G401 (cell line): ENCODE measurements around the gene RASSF4. TPM values are rescaled to one million over a fixed set of nuclear protein-coding genes. Genes with fewer than 3 reads are reported as not detected.

Experiments used
- DNase-seq: peaks from one replicate; pipeline ENCODE4 v3.0.0-alpha.2; 2015; ENCODE audit warnings: low spot score
- in situ Hi-C: cut with HindIII; loops from 2 replicates; pipeline ENCODE4 v1.10.0; 2016; ENCODE audit warnings: low sequenced_read_pairs, mixed read lengths
- total RNA-seq: library from RNA; depleted of rRNA; stranded (reverse); fragments of >200 nt; shearing (Covaris generic); gene quantifications from 2 replicates; pipeline ENCODE4 v1.2.3, GENCODE V29; 2014

The RASSF4 gene
- total RNA-seq, 1 experiment from 2014 or later: 0.98 TPM

DNA sequence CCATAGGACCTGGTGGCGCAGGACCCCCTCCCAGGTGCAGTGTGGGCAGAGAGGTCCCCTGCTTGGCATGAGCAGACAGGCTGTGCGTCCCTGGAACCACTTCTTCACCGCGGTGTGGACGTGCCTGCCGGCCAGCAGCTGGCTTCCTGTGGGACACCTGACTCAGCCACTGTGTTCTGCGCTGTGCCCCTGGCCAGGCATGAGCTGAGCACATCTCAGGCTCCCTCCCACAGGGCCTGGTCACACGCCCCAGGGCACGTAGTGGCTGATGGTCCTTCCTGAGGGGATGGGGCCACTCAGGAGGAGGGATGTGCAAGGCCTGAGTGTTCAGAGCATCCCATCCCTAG lies 22.5 kb downstream of the RASSF4 start:
- in situ Hi-C loops: no loop called here
- DNase-seq: no peak

DNA sequence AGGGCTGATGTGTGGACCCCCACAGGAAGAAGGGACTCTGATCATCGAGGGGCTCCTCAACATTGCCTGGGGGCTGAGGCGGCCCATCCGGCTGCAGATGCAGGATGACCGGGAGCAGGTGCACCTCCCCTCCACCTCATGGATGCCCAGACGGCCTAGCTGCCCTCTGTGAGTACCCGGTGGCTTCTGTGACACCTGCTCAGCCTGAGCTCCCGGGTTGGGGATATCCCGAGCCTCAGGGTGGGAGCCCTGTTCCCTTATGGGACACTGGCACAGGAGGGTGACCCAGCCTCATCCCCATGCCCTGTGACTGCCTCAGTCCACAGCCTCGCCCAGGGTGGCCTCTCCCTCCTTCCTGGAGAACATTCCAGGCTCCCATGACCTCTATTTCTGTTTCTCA lies 22.9 kb downstream of the RASSF4 start:
- DNase-seq: no peak
- in situ Hi-C loops: no loop called here

DNA sequence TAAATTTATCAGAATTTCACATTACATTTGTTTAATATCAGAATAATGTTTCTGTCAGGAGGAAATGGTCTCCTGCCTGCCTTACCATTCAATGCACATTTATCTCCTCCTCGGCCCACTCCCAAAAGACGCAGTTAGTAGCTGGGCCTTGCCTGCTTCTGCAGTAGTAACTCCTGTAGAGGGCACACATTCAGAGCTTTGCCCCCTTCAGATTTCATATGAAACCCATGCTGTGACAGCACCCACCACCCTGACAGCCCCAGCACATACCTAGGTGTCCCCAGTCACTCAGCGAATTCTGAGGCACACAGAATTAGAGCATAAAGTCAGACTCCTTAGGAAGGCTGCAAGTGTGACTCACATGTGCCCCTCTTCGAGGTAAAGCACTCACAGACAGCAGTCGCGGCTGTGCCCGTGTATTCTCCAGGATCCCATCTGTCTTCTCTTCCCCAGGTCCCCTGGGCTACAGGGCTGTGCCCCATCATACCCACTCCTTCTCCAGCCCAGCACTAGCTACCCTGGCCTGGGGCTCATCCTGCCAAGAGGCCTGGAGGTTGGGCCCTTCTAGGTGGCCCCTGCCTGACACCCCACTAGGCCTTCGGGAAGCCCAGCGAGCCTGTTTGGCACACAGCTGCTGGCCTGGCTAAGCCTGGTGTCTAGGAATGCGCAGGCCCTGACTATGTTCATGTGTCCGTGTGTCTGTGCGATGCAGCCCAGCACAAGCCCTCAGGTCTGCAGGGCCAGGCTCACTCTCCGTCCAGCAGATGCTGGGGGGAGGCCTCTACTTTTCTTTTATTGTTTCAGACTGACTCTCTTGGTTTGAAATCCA lies 23.7 kb downstream of the RASSF4 start:
- in situ Hi-C loops: no loop called here
- no peak for DNase-seq

DNA sequence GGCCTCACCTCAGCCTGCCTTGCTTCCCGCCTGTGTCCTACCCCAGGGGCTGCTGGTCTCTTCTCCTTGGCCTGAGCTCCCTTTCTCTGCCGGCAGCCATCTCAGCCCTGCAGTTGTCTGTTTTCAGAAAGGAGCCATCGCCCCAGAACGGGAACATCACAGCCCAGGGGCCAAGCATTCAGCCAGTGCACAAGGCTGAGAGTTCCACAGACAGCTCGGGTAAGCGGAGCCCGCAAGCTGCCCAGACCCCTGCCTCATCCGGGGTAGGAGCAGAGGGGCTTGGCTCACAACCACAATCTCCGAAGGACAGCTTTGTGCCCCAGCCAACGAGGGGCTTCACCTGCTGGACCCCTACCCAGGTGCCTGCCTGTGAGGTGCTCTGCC lies 24.3 kb downstream of the RASSF4 start:
- in situ Hi-C loops: no loop called here
- DNase-seq: no peak

DNA sequence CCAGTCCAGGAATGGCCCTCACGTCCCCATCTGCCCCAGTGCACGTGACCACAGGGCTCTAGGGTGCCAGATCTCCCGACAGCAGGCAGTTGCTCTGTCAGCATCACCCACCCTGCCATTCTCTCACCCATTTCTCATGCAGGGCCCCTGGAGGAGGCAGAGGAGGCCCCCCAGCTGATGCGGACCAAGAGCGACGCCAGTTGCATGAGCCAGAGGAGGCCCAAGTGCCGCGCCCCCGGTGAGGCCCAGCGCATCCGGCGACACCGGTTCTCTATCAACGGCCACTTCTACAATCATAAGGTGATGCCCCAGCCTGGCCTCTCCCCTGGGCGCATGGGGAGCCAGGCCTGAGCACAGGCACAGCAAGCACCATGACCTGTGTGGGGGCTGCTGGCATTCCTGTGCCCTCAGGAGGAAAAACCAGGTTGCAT lies 25.1 kb downstream of the RASSF4 start:
- no peak for DNase-seq
- in situ Hi-C loops: no loop called here

DNA sequence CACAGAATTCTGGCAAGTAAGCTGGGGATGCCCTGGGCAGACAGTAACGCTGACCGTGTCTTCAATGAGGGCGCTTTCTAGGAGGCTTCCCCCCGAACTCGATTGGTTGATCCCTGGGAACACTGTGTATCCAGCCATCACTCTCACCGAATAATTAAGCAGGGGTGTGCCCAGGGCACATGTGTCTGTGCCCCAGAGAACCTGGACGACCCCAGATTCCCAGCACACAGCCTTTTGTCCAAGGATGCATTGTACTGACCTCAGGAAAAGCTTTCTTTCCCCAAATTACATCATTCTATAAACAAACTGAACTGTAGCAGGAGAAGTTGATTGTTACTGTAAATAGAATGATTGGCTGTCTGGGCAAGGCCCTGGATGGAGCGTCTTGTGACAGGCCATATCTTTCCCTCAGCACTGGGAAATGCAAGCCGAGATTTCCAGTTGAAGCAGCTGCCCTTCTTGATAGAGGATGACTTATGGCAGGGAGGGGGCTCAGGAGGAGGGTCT lies 25.6 kb downstream of the RASSF4 start:
- DNase-seq: no peak
- in situ Hi-C loops: no loop called here

DNA sequence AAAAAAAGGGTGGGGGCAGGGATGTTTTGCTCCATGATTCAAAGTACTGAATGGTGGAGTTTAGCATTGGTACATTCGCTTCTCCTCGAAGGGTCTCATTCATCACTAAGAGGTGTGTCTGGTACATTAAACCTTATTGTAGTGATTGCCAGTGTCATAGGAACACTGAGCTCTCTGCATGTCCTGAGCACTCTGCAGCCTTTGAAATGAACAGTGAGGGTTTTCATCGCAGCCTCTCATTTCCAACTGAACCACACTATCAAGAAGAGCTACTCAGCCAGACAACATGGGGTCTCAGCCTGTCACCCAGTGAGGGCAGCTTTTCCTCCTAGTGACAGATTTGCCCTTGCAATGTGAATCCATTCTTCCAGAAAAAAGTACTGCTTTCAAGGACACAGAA lies 26.6 kb downstream of the RASSF4 start:
- in situ Hi-C loops: no loop called here
- DNase-seq: no peak

DNA sequence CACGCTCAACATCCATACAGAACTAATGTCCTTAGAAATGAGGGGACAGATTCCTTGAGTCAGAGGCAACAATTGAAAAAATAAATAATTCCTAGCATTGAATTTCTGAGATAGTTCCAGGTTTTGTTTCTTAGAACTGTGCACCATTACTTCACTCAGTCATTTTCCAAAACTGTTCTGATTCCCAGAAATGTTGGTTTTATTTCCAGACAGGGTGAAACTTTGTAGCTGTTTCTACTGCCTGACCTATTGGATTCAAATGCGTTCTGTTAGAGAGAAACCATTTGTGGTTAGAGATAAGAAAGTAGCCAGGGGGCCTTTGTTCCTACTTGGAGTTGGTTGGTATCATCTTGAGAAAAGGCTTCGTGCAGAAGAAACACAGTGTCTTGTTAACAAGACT lies 27.1 kb downstream of the RASSF4 start:
- in situ Hi-C loops: no loop called here
- no peak for DNase-seq

DNA sequence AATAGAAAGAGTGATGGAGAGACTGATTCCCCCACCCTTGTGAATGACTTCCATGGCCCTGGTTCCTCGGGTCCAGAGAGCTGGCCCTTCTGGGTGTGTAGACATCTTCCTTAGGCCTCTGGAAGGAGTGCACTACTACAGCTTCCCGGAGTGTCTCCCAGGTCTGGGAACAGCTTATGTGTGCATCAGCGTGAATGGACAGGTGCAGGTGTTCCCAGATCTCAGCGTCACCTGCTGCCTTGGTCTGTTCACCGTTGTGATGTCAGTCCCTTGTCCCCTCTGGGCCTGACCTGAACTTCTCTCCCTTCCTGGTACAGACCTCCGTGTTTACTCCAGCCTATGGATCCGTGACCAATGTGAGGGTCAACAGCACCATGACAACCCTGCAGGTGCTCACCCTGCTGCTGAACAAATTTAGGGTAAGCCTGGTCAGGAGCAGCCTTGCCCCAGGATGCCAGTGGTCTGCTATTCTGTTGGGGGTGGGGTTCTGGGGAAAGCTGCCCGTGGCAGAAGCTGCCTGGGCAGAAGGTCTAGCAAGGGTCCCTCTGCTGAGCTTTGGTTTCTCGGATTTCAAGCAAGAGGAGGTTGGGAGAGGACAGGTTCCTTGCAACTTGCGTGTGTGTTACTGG lies 29.5 kb downstream of the RASSF4 start:
- DNase-seq: no peak
- in situ Hi-C loops: no loop called here

DNA sequence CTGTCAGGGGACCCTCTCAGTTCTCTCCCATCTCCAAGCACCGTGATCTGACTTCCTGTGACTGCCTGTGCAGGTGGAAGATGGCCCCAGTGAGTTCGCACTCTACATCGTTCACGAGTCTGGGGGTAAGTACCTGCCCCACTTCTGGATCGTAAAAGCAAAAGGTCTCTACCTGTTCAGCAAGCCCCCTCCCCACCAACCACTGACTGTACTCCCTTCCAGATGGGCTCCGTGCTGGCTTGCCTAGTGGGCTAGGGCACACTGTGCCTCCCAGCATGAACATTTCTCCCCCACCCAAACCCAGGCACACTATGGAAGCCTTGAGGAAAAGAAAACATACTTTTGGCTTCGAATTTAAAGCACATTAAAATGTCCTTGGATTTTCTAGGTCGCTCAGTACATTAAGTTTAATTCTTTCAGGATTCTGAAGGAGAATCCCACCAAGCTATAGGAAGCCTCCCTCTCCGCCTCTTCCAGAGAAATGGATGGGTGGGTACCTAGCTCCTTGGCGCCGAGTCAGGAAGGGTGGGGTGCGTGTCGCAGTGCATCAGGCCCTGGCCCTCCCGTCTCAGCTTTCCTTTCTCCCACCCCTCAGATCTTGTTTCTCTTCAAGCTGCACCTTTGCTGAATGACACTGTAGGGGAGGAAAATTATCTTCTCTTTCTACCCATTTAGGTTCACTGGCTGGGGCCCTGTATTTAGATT lies 30.1 kb downstream of the RASSF4 start:
- in situ Hi-C loops: no loop called here
- no peak for DNase-seq

DNA sequence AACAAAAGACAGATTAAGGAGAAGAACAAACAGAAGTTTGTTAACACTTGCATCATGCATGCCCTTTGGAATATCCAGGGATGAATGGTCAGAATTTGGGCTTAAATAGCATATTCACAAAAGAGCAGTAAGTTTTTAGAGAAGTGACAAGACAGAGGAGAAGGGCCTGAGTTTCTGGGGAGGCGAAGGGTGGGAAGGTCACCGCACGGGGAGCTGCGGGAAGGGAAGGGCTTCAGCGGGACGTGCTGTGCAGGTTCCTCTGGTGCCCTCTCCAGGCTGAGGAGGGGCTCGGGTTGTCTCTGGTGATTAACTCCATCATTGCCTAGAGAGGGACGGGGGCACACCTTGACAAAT lies 30.7 kb downstream of the RASSF4 start:
- in situ Hi-C loops: no loop called here
- DNase-seq: no peak

DNA sequence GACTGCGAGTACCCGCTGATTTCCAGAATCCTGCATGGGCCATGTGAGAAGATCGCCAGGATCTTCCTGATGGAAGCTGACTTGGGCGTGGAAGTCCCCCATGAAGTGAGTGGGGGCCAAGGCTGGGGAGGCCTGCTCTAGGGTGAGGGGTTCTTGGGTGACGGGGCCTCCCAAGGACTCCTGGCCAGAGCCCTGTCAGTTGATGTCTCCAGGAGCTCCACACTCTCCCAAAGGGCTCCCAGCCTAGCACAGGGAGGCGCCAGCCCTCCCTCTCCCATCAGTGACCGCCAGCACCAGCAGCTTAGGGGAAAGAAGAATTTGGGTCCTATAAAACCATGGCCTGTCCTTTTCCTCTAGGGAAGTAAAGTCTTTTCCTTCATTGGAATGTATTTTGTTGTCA lies 31.4 kb downstream of the RASSF4 start:
- in situ Hi-C loops: no loop called here
- no peak for DNase-seq

DNA sequence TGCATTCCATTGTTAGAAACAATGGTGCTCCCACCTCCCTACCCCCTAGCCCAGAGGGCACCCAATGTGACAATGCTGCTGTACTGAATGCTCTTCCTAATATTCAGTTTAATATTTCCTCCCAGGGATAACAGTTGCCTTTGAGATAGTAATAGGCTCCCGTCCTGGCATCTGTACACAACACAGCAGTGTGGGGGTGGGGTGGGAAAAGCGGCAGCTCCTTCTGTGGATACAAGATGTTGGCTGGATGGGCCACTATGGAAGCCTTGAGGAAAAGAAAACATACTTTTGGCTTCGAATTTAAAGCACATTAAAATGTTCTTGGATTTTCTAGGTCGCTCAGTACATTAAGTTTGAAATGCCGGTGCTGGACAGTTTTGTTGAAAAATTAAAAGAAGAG lies 32.0 kb downstream of the RASSF4 start:
- DNase-seq: no peak
- in situ Hi-C loops: no loop called here

DNA sequence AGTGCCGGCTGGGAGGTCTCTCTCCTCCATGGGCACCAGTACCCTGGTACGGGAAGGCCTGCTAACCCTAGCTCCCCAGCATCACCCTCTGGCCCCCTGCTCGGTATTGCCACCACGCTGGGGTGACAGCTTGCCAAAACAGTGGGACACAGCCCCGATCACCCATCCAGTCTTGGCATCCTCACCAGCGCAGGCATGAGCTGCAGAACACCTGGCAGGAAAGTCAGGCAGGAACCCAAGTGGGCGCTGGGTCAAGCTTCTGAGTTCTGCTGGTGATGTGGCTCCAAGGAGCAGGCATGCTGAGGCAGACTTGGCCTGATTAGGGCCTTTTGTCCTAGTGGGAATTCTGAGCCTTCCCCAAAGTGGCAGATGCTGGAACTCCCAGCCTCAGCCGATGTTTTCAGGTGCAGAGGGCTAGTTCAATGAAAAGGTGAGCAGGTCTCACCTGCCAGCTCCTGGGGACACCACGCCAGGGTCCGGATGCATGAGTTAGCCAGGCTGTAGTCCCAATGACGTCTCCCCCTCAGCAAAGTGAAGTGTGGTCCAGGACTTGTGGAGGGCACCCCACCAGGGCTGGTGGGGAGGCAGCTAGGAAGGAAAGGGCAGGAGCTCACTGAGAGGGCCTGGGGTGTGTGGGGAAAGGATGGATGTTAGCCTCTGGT lies 32.6 kb downstream of the RASSF4 start:
- in situ Hi-C loops: no loop called here
- DNase-seq: no peak

DNA sequence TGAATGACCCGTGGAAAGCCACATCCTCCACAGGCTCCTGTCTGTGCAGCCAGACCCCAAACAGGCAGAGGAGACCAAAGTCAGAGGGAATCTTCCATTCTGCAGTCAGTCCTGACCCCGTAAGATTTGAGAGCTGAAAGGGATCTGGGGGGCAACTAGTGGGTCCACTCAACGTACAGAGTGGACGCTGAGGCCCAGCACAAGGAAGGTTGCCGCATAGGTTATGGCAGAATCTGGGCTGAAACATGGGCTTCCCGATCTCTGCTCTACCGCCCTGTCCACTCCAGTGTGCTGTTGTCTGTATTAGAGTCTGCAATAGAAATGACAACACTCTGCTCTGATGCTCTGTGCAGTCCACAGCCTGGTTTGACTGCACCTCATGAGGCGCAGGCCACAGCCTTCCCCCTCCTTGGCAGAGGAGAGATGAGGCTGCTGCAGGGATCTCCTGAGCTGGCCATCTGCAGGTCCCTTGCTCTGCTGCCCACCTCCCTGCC lies 33.2 kb downstream of the RASSF4 start:
- in situ Hi-C loops: no loop called here
- DNase-seq: no peak

DNA sequence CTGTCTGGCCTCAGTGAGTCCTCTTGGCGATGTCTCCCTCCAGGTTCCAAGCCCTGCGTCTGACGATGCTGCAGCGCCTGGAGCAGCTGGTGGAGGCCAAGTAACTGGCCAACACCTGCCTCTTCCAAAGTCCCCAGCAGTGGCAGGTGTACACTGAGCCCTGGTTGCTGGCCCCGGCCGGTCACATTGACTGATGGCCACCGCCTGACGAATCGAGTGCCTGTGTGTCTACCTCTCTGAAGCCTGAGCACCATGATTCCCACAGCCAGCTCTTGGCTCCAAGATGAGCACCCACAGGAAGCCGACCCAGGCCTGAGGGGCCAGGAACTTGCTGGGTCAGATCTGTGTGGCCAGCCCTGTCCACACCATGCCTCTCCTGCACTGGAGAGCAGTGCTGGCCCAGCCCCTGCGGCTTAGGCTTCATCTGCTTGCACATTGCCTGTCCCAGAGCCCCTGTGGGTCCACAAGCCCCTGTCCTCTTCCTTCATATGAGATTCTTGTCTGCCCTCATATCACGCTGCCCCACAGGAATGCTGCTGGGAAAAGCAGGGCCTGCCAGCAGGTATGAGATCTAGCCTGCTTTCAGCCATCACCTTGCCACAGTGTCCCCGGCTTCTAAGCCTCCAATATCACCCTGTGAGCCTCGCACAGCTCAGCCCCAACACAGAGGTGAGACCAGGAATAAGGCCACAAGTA lies 33.8 kb downstream of the RASSF4 start:
- in situ Hi-C loops: no loop called here
- no peak for DNase-seq

DNA sequence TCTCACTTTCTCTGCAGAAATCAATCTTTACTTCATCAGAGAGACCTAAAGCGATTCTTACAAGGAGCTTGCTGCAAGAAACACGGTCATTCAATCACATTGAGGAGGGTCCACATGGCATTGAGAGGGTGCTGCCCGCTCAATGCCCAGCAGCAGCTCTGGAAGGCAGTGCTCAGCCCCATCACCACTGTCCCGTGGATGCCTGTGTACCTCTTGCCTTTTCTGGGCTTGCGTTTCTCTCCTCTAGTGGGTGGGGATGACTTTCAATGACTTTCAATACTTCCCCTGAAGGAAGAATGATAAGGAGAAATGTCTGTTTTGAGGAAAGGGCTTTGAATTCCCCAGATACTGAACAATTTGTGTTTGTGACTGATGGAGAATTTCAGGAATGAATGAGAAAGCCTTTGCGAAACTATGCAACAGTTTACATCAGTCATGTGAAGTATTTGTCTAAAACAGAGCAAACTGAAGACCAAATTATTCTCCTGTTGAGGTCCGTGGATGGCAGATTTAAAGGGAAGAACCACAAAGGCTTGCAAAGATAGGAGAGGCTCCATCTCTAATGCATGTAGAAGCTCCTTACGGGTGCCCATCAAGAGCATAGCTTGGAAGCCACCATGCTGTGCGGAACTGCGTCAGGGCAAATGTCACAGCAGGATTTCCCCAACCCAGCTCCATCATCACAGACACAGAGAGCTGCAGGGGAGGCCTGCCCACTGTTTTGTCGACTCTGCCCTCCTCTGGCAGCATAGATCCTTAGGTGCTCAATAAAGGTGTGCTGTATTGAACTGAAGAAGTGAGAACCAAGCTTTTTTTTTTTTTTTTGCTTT lies 34.5 kb downstream of the RASSF4 start:
- in situ Hi-C loops: no loop called here
- no peak for DNase-seq

DNA sequence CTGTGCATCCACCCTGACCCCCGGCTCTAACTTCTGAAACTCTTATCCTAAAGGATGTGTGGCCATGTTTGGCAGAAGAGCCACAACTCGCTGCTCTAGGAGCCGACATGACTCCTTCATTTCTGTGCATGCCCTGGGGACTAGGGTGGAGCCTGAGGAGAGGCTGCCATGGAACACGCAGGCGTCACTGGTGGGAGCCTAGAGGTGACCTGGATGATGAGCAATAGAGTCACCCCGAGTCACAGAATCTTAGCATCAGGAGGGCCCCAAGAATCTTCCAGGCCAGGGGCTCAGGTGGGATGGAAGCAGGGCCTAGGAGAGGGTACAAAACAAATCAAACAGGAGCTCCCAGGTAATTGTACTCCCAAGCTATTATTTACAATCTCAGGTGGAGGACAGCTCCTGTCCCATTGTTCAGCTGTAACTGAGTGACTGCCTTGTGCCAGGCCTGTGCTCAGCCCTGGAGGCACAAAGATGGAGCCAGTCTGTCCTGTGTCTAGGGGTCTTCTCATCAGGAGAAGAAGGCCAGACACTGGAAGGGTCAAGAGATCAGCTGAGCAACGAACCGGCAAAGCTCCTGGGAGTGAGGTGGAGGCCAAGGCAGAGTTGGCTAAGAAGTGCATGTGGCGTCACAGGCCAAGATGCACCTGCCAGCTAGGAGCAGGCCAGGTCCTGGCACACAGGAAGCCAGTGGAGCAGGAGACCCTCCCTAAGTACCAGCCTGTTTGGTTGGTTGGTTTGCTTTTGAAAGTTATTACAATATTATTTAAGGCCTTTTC lies 35.3 kb downstream of the RASSF4 start:
- DNase-seq: no peak
- in situ Hi-C loops: no loop called here
